ENCODE measurements around the gene DDIT4L.

- TF ChIP-seq CTCF (IDR thresholded peaks at IDR 0.05; ENCODE audit: low read depth, low read length, missing input control) = no peak
- no peak for TF ChIP-seq YY1 (IDR thresholded peaks at IDR 0.05)
Observed at GRCh38 chr4:100198061-100198460, 7.8 kb upstream of the DDIT4L start.

Data from liver (tissue), 2 donors.